Kidney (tissue), 14 donors: ENCODE measurements around the gene SFXN5. TPM values are rescaled to one million over a fixed set of nuclear protein-coding genes. Genes with fewer than 3 reads are reported as not detected.
A peak's percentile ranks its signal among the peaks of the same experiment; 100 is the strongest.

Experiments used
- DNase-seq, 5 donors: peaks; one replicate each; pipeline ENCODE4 v3.0.0-alpha.2; 2013 to 2020
- FAIRE-seq: peaks from 2 replicates; lab custom pipeline; 2012; peaks lifted over from hg19 to GRCh38; lab: Jason Lieb, UNC
- H3K27ac ChIP-seq, 2 donors: one replicate each; pipeline ENCODE4 v1.7.0; 2013; ENCODE audit warnings: low read depth in 2 of 2, low read length in 2 of 2, inconsistent platforms in 1 of 2
- H3K27me3 ChIP-seq: one replicate; pipeline ENCODE4 v1.7.1; 2013; ENCODE audit warnings: low read length, inconsistent platforms; ENCODE audit not compliant: control insufficient read depth, insufficient read depth
- H3K36me3 ChIP-seq, 3 donors: one replicate each; pipeline versions ENCODE4 v1.7.0 to v1.7.1; 2013; ENCODE audit warnings: low read length in 3 of 3, control low read depth in 1 of 3, inconsistent platforms in 1 of 3; ENCODE audit not compliant: insufficient read depth in 3 of 3, control insufficient read depth in 2 of 3
- H3K4me1 ChIP-seq, 3 donors: one replicate each; pipeline versions ENCODE4 v1.7.0 to v1.7.1; 2013; ENCODE audit warnings: low read length in 3 of 3, inconsistent platforms in 1 of 3, low read depth in 1 of 3; ENCODE audit not compliant: control insufficient read depth in 2 of 3, insufficient read depth in 2 of 3
- H3K4me3 ChIP-seq, 3 donors: one replicate each; pipeline versions ENCODE4 v1.7.0 to v1.8.1; 2013; ENCODE audit warnings: low read length in 3 of 3, control low read depth in 1 of 3, inconsistent platforms in 1 of 3
- H3K9ac ChIP-seq, 3 donors: one replicate each; pipeline versions ENCODE4 v1.7.0 to v1.7.1; 2013; ENCODE audit warnings: low read length in 3 of 3, control low read depth in 1 of 3, inconsistent platforms in 1 of 3
- H3K9me3 ChIP-seq, 3 donors: one replicate each; pipeline versions ENCODE4 v1.7.0 to v1.7.1; 2013; ENCODE audit warnings: low read length in 3 of 3, control low read depth in 1 of 3, inconsistent platforms in 1 of 3; ENCODE audit not compliant: control insufficient read depth in 2 of 3, insufficient read depth in 1 of 3
- intact Hi-C: fragments of 100-400 bp; cut with DNase I; formaldehyde crosslinking; loops from one replicate; pipeline ENCODE4 v1.11.1; 2022
- polyA plus RNA-seq: library from polyadenylated mRNA; stranded (reverse); fragments of 350-450 nt; fragmentation: Illumina TruSeq; extraction: RNeasy Lipid Tissue Mini Kit (QIAGEN cat#74804); gene quantifications from one replicate; pipeline ENCODE4 v1.2.3, GENCODE V29; 2014; ENCODE audit warnings: low read depth, low replicate concordance; ENCODE audit not compliant: insufficient read depth
- total RNA-seq: library from RNA; stranded (reverse); fragmentation: NEBNext Ultra II Directional; extraction: Animal tissue kit (Norgen Biotek cat#: 25700); gene quantifications from one replicate; pipeline ENCODE4 v1.2.1, GENCODE V29; 2021
- TF ChIP-seq, protein P1 (sequence below): IDR thresholded peaks from 3 replicates; pipeline ENCODE4 v1.5.1; 2012; ENCODE audit warnings: mild to moderate bottlenecking, moderate library complexity, borderline replicate concordance; ENCODE audit not compliant: insufficient read depth; ENCODE audit errors: extremely low read depth
- donor health status: control.
- donor health status: control.
- donor health status: control.
- donor health status: control.
- donor health status: control.
- donor health status: DM: yes; HTN: yes; CAD: no.
- donor health status: Normal renal cell carcinoma (clear cell type).

Gene SFXN5
- total and polyA plus RNA-seq, 2 donors from 2014 or later = 21.4 to 35.9 TPM

DNA sequence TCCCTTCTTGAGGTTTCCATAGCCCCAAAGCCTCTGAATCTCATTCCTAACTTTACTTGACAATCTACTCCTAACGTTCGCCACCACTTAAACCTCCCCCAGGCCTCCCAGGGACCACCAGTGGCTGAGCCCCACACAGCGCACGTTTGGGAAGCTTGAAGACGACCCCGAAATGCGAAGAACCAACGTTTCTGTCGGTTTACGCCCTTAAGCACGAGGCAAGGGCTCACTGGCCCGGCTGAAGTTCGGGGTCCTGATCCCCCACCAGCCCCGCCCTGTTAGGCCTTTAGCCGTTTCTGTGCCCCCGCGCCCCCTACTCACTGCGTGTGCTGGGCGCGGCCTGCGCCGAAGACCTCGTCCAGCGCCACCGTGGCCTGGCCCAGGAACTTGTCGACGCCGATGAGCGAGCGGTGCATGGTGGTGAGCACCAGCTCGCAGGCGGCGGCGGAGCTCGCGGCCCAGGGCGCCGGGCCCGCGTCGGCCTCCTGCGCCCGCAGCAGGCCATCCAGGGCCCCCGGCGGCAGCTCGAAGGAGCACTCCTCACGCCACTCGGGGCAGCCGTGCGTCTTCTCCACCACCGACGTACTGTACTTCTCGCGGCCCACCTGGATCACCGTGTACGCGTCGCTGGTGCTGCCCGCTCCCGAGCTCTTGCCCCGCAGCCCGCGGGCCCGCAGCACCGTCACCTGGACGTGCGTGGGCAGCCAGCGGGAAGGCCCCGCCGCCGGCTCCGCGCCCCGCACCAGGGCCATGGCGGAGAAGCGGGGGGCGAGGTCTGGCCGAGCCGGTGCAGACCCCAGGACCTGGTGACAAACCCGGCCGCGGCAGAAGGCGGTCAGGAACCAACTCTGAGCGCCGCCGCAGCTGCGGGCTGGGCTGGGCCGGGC, 40.8 kb upstream of the SFXN5 start:
- Histone ChIP-seq H3K9ac (peak overlapping the region; percentile 33 to 98 (median 74)), H3K36me3 (no peaks in the 10 kb centered on the region), H3K27me3 (no peaks in the 10 kb centered on the region), H3K4me1 (peaks cover 0 to 30% (median 25%) of the 10 kb centered on the region in 3 donors), H3K4me3 (peak overlapping the region; percentile 56 to 91 (median 64)), H3K27ac (peak overlapping the region; percentile 90 to 92), H3K9me3 (no peaks in the 10 kb centered on the region)
- FAIRE-seq (no peak), DNase-seq (peak in 4 of 5 donors; percentile 31 to 66 (median 58))
- TF ChIP-seq, protein P1, sequence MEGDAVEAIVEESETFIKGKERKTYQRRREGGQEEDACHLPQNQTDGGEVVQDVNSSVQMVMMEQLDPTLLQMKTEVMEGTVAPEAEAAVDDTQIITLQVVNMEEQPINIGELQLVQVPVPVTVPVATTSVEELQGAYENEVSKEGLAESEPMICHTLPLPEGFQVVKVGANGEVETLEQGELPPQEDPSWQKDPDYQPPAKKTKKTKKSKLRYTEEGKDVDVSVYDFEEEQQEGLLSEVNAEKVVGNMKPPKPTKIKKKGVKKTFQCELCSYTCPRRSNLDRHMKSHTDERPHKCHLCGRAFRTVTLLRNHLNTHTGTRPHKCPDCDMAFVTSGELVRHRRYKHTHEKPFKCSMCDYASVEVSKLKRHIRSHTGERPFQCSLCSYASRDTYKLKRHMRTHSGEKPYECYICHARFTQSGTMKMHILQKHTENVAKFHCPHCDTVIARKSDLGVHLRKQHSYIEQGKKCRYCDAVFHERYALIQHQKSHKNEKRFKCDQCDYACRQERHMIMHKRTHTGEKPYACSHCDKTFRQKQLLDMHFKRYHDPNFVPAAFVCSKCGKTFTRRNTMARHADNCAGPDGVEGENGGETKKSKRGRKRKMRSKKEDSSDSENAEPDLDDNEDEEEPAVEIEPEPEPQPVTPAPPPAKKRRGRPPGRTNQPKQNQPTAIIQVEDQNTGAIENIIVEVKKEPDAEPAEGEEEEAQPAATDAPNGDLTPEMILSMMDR = no peak
- intact Hi-C loops = no loop called here

DNA sequence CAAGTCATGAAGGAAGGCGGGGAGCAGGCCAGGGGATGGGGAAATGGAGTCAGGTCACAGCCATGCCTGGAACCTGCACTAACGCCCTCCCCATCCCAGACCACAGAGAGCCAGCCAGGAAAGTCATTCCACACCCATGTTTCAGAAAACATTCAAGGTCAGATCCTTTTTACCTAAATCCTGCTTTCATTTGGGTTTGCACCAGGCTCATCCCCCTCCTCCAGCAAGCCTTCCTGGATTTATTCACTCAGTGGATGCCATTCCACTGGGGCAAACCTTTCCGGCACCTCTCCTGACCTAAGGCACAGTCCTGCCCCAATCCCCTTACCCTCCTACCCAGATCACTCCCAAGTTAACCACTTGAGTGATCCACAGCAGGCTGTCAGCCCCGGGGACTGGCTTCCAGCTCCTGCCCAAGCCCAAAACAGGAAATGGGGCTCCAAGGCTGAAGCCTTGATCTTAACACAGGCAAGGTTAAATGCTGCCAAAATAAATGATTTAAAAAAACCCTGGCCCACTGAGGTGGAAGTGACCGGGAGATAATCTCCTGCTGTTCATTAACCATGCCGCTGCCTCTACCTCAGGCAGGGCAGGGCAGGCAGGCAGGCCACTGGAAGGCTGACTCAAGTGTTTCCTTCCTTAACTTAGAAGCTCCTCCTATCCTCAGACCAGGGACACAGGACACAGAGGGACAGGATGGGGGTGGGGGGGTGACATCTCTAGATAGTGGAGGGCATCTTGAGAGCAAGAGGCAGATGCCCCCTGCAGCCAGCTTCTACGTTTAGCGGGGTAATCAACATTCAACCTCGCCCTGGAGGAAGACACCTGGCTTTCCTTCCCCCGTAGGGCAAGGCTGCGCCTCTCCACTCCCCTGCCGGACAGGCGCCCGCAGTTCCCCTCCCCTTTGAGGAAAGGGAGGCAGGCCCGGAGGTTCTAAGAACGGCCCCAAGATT, 39.8 kb upstream of the SFXN5 start:
- peak overlapping the region; percentile 56 to 91 (median 64) for H3K4me3 ChIP-seq
- peak overlapping the region; percentile 29 to 98 (median 74) for H3K9ac ChIP-seq
- DNase-seq = peak; percentile 44 to 83 (median 56)
- intact Hi-C loops = no loop called here
- TF ChIP-seq, protein P1 = peak; percentile 11
- H3K27me3 ChIP-seq = no peaks in the 10 kb centered on the region
- no peaks in the 10 kb centered on the region for H3K36me3 ChIP-seq
- H3K27ac ChIP-seq = peak overlapping the region; percentile 90 to 92
- no peak for FAIRE-seq
- no peaks in the 10 kb centered on the region for H3K9me3 ChIP-seq
- H3K4me1 ChIP-seq = peaks cover 0 to 40% (median 32%) of the 10 kb centered on the region in 3 donors

DNA sequence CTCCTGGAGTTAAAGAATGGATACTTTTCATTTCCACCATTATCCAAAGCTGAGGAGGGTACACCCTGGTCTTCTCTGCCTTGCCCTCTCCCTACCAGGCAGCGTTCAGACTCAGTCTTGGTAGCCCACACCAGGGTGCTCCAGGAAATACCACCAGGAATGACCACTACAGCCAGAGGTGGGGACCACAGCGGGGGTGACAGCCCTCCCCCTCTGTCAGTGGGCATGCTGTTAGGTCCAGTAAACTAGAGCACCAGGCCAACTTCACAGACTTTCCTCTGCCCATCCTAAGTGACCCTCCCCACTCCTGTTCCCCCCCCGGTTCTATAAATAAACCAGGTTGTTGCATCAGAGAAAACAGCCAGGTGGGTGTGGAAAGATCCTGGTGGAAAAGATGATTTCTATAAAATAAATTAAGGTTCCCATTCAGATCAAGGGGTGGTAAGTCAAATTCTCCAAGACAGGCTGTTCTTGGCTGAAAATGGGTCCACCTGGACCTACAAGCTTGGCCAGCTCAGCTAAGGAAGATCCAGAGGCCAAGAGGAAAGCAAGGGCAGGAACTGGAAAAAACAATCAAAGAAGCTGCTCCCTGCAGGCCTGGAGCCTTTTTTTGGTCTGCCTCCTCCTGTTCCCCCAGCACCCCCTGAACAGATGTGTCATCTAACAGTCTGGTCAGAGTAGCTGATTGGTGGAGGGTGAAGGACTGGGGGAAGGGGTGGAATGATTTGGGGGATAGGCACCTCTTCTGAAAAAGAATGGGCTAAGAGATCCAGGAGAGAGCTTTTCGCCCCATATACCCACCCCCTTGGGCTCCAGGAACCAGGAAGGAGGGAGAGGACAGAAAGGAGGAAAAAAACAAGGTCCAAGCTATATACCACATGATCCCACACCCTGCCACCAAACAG, 38.9 kb upstream of the SFXN5 start:
- H3K9me3 ChIP-seq = no peaks in the 10 kb centered on the region
- peak overlapping the region in 2 of 3 donors; percentile 49 to 98 for H3K9ac ChIP-seq
- TF ChIP-seq, protein P1 = no peak
- FAIRE-seq (no peak), DNase-seq (no peak)
- H3K4me3 ChIP-seq = peak overlapping the region; percentile 56 to 91 (median 64)
- H3K4me1 ChIP-seq = peaks cover 0 to 44% (median 36%) of the 10 kb centered on the region in 3 donors
- intact Hi-C loops = no loop called here
- H3K36me3 ChIP-seq = peaks cover 0 to 6% (median 4%) of the 10 kb centered on the region in 3 donors
- H3K27ac ChIP-seq = peak overlapping the region; percentile 90 to 92
- H3K27me3 ChIP-seq = no peaks in the 10 kb centered on the region
